Suprapubic skin (tissue), 4 donors: Measurements from ENCODE around the gene ABLIM2. TPM values are rescaled to one million over a fixed set of nuclear protein-coding genes. Genes with fewer than 3 reads are reported as not detected.

ENCODE experiments used
- DNase-seq, 2 donors: peaks; one replicate each; pipeline ENCODE4 v3.0.0-alpha.2; 2019; ENCODE audit warnings: low spot score in 2 of 2
- H3K27ac ChIP-seq: fragments of 200-600 bp; sonication (generic); one replicate; pipeline ENCODE4 v1.5.1; 2019
- H3K27me3 ChIP-seq: fragments of 200-600 bp; sonication (generic); one replicate; pipeline ENCODE4 v1.5.1; 2019
- H3K36me3 ChIP-seq: fragments of 200-600 bp; sonication (generic); one replicate; pipeline ENCODE4 v1.5.1; 2019
- H3K4me1 ChIP-seq: fragments of 200-600 bp; sonication (generic); one replicate; pipeline ENCODE4 v1.5.1; 2019
- H3K4me3 ChIP-seq: fragments of 200-600 bp; sonication (generic); one replicate; pipeline ENCODE4 v1.5.1; 2019; ENCODE audit warnings: mild to moderate bottlenecking
- H3K9me3 ChIP-seq: fragments of 200-600 bp; sonication (generic); one replicate; pipeline ENCODE4 v1.5.1; 2019
- EP300 ChIP-seq: sonication (generic); formaldehyde crosslinking; IDR thresholded peaks from one replicate; pipeline ENCODE4 v1.6.1; 2017; ENCODE audit warnings: antibody characterized with exemption
- POLR2A ChIP-seq, 2 donors: fragments of 450-650 bp; IDR thresholded peaks; one replicate each; pipeline ENCODE4 v1.6.1; 2017; ENCODE audit warnings: antibody characterized with exemption in 2 of 2, mild to moderate bottlenecking in 2 of 2, moderate library complexity in 2 of 2
- POLR2AphosphoS5 ChIP-seq, 3 donors: sonication (generic); formaldehyde crosslinking; IDR thresholded peaks; one replicate each; pipeline ENCODE4 v1.6.1; 2017; ENCODE audit warnings: antibody characterized with exemption in 3 of 3
- WGBS: methylation state at CpG from one replicate; pipeline ENCODE4 v1.1.5; 2018; 5-methylcytosine and 5-hydroxymethylcytosine counted together
- total RNA-seq, 4 donors: library from RNA; depleted of rRNA; stranded (reverse); fragments of >200 nt; gene quantifications; one replicate each; pipeline ENCODE4 v1.1.0, GENCODE V29; 2016
- TF ChIP-seq, protein P1 (sequence below), 2 donors: fragments of 200-600 bp in 1 of 2; fragments of 450-650 bp in 1 of 2; sonication (generic) in 1 of 2; IDR thresholded peaks; one replicate each; pipeline ENCODE4 v1.5.1; 2016 to 2019; ENCODE audit warnings: antibody characterized with exemption in 2 of 2, mild to moderate bottlenecking in 1 of 2, moderate library complexity in 1 of 2

The ABLIM2 gene
- total RNA-seq, 4 donors from 2014 or later: 11.2 to 16.9 (median 13.3) TPM

DNA sequence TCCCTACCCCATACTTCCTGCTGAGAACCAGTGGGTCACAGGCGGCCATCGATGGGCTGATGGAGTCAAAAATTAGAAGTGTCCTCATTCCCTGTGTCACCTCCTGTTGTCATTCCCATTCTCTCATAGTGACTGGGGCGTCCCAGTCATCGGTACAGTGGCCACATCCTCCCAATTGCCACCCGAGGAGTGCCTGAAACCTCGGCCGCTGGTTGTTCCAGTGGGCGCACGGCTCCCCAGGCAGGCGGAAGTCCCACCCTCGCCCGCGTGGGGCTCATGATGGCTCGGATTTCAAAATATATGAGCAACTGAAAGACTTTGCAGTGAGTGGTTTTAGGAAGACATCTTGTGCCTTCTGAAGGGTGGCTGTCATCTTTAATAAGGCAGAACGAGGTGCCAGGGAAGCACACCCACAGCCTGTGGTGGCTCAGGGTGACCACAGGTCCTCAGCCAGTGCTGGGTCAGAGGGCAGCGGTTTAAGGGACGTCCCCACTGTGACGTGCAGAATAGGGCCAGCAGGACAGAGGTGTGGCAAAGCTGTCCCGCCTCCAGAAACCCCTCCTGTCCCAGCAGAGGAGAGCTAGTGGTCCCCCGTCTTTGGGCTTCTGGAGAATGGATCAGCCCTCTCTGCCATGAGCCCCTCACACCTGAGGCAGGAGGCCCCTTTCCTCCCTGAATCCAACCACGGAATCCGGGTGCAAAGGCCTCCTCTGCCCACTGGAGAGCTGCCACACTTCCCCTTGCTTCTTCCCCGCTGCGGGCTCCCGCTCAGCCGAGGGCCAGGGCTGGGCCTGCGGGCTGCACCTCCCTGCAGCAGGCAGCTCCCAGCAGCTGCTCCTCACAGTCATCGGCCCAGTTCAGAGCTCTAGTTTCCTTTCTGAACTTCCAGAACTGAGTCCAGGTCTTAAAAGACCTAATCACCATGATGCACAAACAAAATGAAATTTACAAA lies 90.4 kb downstream of the ABLIM2 start:
- H3K9me3 ChIP-seq: peaks cover 12% of the 10 kb centered on the region
- H3K27ac ChIP-seq: no peak overlapping the region
- peaks cover 33% of the 10 kb centered on the region for H3K27me3 ChIP-seq
- 84% methylated on average over 25 of the region's 28 CpGs for WGBS
- H3K36me3 ChIP-seq: peaks cover 4% of the 10 kb centered on the region
- no peak overlapping the region for H3K4me3 ChIP-seq
- no peak for DNase-seq
- TF ChIP-seq POLR2A (IDR thresholded peaks at IDR 0.05): no peak
- no peak for TF ChIP-seq POLR2AphosphoS5 (IDR thresholded peaks at IDR 0.05)
- TF ChIP-seq EP300: no peak
- TF ChIP-seq, protein P1, sequence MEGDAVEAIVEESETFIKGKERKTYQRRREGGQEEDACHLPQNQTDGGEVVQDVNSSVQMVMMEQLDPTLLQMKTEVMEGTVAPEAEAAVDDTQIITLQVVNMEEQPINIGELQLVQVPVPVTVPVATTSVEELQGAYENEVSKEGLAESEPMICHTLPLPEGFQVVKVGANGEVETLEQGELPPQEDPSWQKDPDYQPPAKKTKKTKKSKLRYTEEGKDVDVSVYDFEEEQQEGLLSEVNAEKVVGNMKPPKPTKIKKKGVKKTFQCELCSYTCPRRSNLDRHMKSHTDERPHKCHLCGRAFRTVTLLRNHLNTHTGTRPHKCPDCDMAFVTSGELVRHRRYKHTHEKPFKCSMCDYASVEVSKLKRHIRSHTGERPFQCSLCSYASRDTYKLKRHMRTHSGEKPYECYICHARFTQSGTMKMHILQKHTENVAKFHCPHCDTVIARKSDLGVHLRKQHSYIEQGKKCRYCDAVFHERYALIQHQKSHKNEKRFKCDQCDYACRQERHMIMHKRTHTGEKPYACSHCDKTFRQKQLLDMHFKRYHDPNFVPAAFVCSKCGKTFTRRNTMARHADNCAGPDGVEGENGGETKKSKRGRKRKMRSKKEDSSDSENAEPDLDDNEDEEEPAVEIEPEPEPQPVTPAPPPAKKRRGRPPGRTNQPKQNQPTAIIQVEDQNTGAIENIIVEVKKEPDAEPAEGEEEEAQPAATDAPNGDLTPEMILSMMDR (IDR thresholded peaks at IDR 0.05): no peak
- peaks cover 3% of the 10 kb centered on the region for H3K4me1 ChIP-seq

DNA sequence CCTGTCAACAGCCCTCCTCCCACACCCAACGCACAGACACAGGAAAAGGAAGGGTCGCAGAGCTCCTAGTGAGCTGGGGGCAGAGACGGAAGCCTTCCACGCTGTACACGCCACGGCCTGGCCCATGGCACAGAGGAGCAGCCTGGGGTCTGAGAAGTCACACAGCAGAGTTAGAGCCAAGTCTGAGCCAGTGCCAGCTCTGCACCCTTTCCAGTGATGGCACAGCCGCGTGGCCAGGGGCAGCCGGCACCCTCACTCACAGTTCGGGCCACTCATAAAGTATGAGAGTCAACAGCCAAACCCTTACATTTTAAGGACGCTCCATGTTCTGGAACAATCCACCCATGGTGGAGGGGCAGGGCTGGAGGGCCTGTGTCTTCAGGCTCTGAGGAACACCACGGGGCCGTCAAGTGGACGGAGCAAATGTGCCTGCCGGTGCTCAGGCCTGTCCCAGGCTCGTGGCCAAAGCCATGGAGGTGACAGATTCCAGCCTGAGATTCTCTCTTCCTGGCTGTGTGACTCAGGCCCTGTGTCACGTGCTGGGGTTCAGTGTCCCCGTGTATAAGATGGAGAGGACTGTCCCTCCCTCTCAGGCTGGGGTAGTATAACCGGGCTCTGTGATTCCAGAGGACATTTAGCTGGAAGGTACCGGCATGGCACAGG lies 91.2 kb downstream of the ABLIM2 start:
- peaks cover 12% of the 10 kb centered on the region for H3K9me3 ChIP-seq
- TF ChIP-seq EP300: no peak
- TF ChIP-seq POLR2AphosphoS5 (IDR thresholded peaks at IDR 0.05): no peak
- TF ChIP-seq, protein P1 (IDR thresholded peaks at IDR 0.05): no peak
- no peak for TF ChIP-seq POLR2A (IDR thresholded peaks at IDR 0.05)

DNA sequence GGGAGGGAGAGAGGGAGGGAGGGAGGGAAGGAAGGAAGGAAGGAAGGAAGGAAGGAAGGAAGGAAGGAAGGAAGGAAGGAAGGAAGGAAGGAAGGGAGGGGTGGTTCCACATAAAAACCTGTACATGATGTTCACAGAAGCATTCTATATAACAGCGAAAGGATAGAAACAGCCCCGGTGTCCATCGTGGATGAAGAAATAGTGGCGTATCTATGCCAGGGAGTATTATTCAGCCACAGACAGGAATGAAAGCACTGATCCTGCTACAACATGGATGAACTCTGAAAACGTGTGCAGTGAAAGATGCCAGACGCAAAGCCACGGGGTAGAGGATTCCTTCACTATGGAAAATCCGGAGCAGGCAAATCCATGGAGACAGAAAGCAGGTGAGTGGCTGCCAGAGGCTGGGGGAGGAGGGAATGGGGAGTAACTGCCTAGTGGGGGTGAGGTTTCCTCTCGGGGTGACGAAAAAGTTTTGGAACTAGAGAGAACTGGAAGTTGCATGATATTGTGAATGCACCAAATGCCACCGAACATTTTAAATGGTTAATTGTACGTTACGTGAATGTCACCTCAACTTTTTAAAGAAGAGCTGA lies 92.2 kb downstream of the ABLIM2 start:
- WGBS: 86% methylated on average over 13 of the region's 13 CpGs
- no peak overlapping the region for H3K4me3 ChIP-seq
- no peaks in the 10 kb centered on the region for H3K4me1 ChIP-seq

More for the DNA sequence above, 91.2 kb downstream of the ABLIM2 start:
- WGBS: 96% methylated on average over 7 of the region's 20 CpGs
- Histone ChIP-seq H3K27ac (no peak overlapping the region), H3K4me3 (no peak overlapping the region), H3K4me1 (peaks cover 3% of the 10 kb centered on the region), H3K36me3 (peaks cover 4% of the 10 kb centered on the region), H3K27me3 (peaks cover 25% of the 10 kb centered on the region)
- no peak for DNase-seq

DNA sequence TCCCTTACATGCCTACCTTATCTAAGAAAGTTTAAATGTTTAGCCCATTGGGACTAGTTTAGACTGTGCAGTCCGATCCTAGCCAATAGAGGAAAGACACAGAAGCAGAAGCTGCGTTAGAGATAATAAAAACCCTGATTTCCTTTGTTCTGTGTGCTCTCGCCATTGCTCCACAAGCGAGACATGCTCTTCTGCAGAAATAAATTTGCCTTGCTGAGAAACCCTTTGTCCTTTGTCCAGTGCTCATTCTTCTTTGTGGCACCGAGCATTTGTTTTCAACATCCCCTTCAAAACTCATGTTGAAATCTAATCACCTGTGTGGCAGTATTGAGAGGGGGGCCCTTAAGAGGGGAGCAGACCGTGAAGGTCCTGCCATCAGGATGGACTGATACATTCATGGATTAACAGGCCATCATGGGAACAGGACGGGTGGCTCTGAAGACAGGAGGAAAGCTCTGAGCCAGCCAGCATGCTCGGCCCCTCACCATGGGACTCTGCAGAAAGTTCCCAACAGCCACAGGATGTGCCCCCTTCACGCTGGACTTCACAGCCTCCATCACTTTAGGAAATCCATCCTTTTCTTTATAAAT lies 94.5 kb downstream of the ABLIM2 start:
- Histone ChIP-seq H3K27ac (no peak overlapping the region), H3K4me3 (no peak overlapping the region), H3K9me3 (peaks cover 12% of the 10 kb centered on the region), H3K27me3 (no peaks in the 10 kb centered on the region), H3K36me3 (peaks cover 7% of the 10 kb centered on the region), H3K4me1 (no peaks in the 10 kb centered on the region)
- no peak for TF ChIP-seq EP300
- no peak for TF ChIP-seq POLR2AphosphoS5 (IDR thresholded peaks at IDR 0.05)
- TF ChIP-seq, protein P1 (IDR thresholded peaks at IDR 0.05): no peak
- TF ChIP-seq POLR2A (IDR thresholded peaks at IDR 0.05): no peak
- 92% methylated on average over 9 of the region's 9 CpGs for WGBS
- DNase-seq: no peak

More for the DNA sequence above, 92.2 kb downstream of the ABLIM2 start:
- Histone ChIP-seq H3K36me3 (peaks cover 4% of the 10 kb centered on the region), H3K27me3 (peaks cover 16% of the 10 kb centered on the region), H3K27ac (no peak overlapping the region), H3K9me3 (peaks cover 12% of the 10 kb centered on the region)
- DNase-seq: no peak
- TF ChIP-seq, protein P1 (IDR thresholded peaks at IDR 0.05): no peak
- TF ChIP-seq POLR2A (IDR thresholded peaks at IDR 0.05): no peak
- no peak for TF ChIP-seq POLR2AphosphoS5 (IDR thresholded peaks at IDR 0.05)
- no peak for TF ChIP-seq EP300
